Measurements from ENCODE around the gene GPR142. TPM values are rescaled to one million over a fixed set of nuclear protein-coding genes. Genes with fewer than 3 reads are reported as not detected.

The GPR142 gene
- polyA plus RNA-seq, 4 donors, result 0.19 to 0.93 TPM; not detected in 2

DNA sequence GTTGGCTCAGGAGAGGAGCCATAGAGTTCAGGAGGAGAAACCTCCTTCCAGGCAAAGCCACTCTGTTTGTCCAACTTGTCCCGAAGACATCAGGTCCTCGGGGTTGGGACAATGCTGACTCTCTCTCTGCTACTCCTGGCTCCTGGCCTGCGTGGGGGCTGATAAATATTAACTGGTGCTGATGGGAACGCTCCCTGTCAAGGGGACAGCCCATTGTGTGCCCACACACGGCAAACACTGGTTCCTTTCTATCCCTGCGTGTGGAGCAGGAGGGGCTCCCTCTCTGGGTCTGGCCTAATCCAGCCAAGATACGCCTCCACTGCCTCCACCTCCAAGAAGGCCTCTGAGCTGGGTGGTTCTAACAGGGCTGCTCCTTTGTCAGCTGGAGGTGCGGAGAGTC is 36.9 kb upstream of the GPR142 start:
- WGBS, 3 donors, result 53 to 77% (median 67%) methylated on average over 8 of the region's 8 CpGs
- peaks cover 0 to 6% of the 10 kb centered on the region in 2 donors for H3K9me3 ChIP-seq (ENCODE audit: control insufficient read depth in 2 of 2, insufficient read depth in 1 of 2, low read depth in 1 of 2, low read length in 1 of 2)
- no peak for DNase-seq
- H3K4me1 ChIP-seq (ENCODE audit: control insufficient read depth in 3 of 3, insufficient read depth in 2 of 3, low read depth in 1 of 3, low read length in 2 of 3), result peaks cover 0 to 6% (median 3%) of the 10 kb centered on the region in 3 donors
- no peak overlapping the region for H3K4me3 ChIP-seq (ENCODE audit: low read depth in 1 of 3, low read length in 3 of 3)
- H3K27me3 ChIP-seq (ENCODE audit: control insufficient read depth in 3 of 3, insufficient read depth in 3 of 3, low read length in 3 of 3), result peaks cover 0 to 18% (median 0%) of the 10 kb centered on the region in 3 donors
- no peak for FAIRE-seq
- no peak overlapping the region for H3K27ac ChIP-seq (ENCODE audit: low read depth in 1 of 3, low read length in 2 of 3)
- H3K36me3 ChIP-seq (ENCODE audit: control insufficient read depth in 3 of 3, insufficient read depth in 2 of 3, low read depth in 1 of 3, low read length in 3 of 3), result peaks cover 0 to 2% (median 0%) of the 10 kb centered on the region in 3 donors

GRCh38 chr17:74332017-74332650 is 35.2 kb upstream of the GPR142 start:
- Histone ChIP-seq H3K4me3 (ENCODE audit: low read depth in 1 of 3, low read length in 3 of 3) (no peak overlapping the region), H3K9me3 (ENCODE audit: control insufficient read depth in 2 of 2, insufficient read depth in 1 of 2, low read depth in 1 of 2, low read length in 1 of 2) (peaks cover 0 to 6% of the 10 kb centered on the region in 2 donors), H3K27me3 (ENCODE audit: control insufficient read depth in 3 of 3, insufficient read depth in 3 of 3, low read length in 3 of 3) (peaks cover 0 to 5% (median 0%) of the 10 kb centered on the region in 3 donors), H3K27ac (ENCODE audit: low read depth in 1 of 3, low read length in 2 of 3) (peak overlapping the region in 2 of 3 donors; percentile 66 to 70), H3K4me1 (ENCODE audit: control insufficient read depth in 3 of 3, insufficient read depth in 2 of 3, low read depth in 1 of 3, low read length in 2 of 3) (peaks cover 0 to 6% (median 0%) of the 10 kb centered on the region in 3 donors), H3K36me3 (ENCODE audit: control insufficient read depth in 3 of 3, insufficient read depth in 2 of 3, low read depth in 1 of 3, low read length in 3 of 3) (peaks cover 0 to 2% (median 0%) of the 10 kb centered on the region in 3 donors)
- WGBS, 3 donors, result 48 to 62% (median 52%) methylated on average over 4 to 7 of the region's 7 CpGs
- no peak for FAIRE-seq
- DNase-seq, result no peak

DNA sequence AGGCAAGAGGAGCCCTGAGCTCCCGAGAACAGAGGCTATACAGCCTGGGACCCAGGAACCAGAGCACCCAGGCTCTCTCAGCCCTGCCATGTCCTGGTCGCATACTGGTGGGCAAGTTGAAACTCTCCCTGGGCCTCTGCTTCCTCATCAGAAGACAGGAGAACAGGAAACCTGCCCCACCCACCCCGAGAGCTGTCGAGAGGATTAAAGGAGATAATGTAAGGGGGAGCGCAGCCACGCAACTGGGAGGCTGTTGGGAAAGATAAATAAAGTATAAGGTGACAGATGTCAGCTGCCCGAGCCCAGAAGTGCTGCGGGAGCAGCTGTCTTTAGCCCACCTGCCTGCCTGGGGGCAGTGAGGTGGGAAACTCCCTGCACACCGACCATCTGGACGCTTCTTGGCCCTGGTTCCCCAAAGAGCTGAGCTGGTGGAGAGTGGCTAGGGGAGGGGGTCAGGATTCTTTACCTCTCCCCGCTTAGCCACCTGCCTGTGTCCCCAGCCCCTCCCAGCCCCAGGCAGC is 34.5 kb upstream of the GPR142 start:
- H3K9me3 ChIP-seq (ENCODE audit: control insufficient read depth in 2 of 2, insufficient read depth in 1 of 2, low read depth in 1 of 2, low read length in 1 of 2), result peaks cover 0 to 6% of the 10 kb centered on the region in 2 donors
- H3K27me3 ChIP-seq (ENCODE audit: control insufficient read depth in 3 of 3, insufficient read depth in 3 of 3, low read length in 3 of 3), result peaks cover 0 to under 1% (median 0%) of the 10 kb centered on the region in 3 donors
- peaks cover 0 to 6% (median 0%) of the 10 kb centered on the region in 3 donors for H3K4me1 ChIP-seq (ENCODE audit: control insufficient read depth in 3 of 3, insufficient read depth in 2 of 3, low read depth in 1 of 3, low read length in 2 of 3)
- no peak for FAIRE-seq
- peak overlapping the region in 2 of 3 donors; percentile 66 to 70 for H3K27ac ChIP-seq (ENCODE audit: low read depth in 1 of 3, low read length in 2 of 3)
- DNase-seq, result peak; percentile 36 to 54
- no peak overlapping the region for H3K4me3 ChIP-seq (ENCODE audit: low read depth in 1 of 3, low read length in 3 of 3)
- 17 to 30% (median 22%) methylated on average over 9 to 11 of the region's 11 CpGs for WGBS, 3 donors
- peaks cover 0 to 2% (median 0%) of the 10 kb centered on the region in 3 donors for H3K36me3 ChIP-seq (ENCODE audit: control insufficient read depth in 3 of 3, insufficient read depth in 2 of 3, low read depth in 1 of 3, low read length in 3 of 3)

GRCh38 chr17:74334393-74335039 is 32.8 kb upstream of the GPR142 start:
- WGBS, 3 donors, result 44 to 82% (median 76%) methylated on average over 2 of the region's 2 CpGs
- Histone ChIP-seq H3K4me3 (ENCODE audit: low read depth in 1 of 3, low read length in 3 of 3) (no peak overlapping the region), H3K36me3 (ENCODE audit: control insufficient read depth in 3 of 3, insufficient read depth in 2 of 3, low read depth in 1 of 3, low read length in 3 of 3) (peaks cover 0 to 2% (median 0%) of the 10 kb centered on the region in 3 donors), H3K9me3 (ENCODE audit: control insufficient read depth in 2 of 2, insufficient read depth in 1 of 2, low read depth in 1 of 2, low read length in 1 of 2) (peaks cover 0 to 6% of the 10 kb centered on the region in 2 donors), H3K27me3 (ENCODE audit: control insufficient read depth in 3 of 3, insufficient read depth in 3 of 3, low read length in 3 of 3) (no peaks in the 10 kb centered on the region), H3K27ac (ENCODE audit: low read depth in 1 of 3, low read length in 2 of 3) (peak overlapping the region in 1 of 3 donors; percentile 50), H3K4me1 (ENCODE audit: control insufficient read depth in 3 of 3, insufficient read depth in 2 of 3, low read depth in 1 of 3, low read length in 2 of 3) (peaks cover 0 to 6% (median 0%) of the 10 kb centered on the region in 3 donors)
- no peak for DNase-seq
- FAIRE-seq, result no peak

DNA sequence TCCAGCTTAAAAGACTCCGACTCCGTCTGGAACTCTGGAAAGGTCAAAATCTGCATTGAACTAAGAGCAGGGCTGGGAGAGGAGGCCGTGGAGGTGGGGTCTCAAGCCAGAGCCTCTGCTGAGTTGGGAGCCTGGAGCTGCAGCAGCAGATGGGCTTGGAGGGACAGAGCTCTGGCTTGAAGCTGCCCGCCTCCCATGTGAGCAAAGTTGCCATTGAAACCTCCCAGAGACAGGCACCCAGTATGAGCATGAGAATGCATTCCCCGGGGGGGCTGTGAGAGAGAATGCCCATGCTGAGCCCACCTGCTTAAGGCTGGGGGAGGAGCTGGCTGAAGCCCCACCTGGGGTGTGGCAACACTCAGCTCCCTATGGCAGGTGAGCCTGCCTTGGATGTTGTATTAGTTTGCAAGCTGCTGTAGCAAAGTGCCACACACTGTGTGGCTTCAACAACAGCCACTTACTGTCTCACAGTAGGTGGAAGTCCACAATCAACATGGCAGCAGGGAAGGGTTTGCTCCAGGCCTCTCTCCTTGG is 31.7 kb upstream of the GPR142 start:
- peaks cover 0 to 2% (median 0%) of the 10 kb centered on the region in 3 donors for H3K36me3 ChIP-seq (ENCODE audit: control insufficient read depth in 3 of 3, insufficient read depth in 2 of 3, low read depth in 1 of 3, low read length in 3 of 3)
- FAIRE-seq (no peak), DNase-seq (no peak)
- H3K27me3 ChIP-seq (ENCODE audit: control insufficient read depth in 3 of 3, insufficient read depth in 3 of 3, low read length in 3 of 3), result no peaks in the 10 kb centered on the region
- WGBS, 3 donors, result 69 to 81% (median 76%) methylated on average over 5 of the region's 5 CpGs
- H3K9me3 ChIP-seq (ENCODE audit: control insufficient read depth in 2 of 2, insufficient read depth in 1 of 2, low read depth in 1 of 2, low read length in 1 of 2), result peaks cover 0 to 6% of the 10 kb centered on the region in 2 donors
- H3K4me1 ChIP-seq (ENCODE audit: control insufficient read depth in 3 of 3, insufficient read depth in 2 of 3, low read depth in 1 of 3, low read length in 2 of 3), result peaks cover 0 to 6% (median 0%) of the 10 kb centered on the region in 3 donors
- H3K4me3 ChIP-seq (ENCODE audit: low read depth in 1 of 3, low read length in 3 of 3), result no peak overlapping the region
- H3K27ac ChIP-seq (ENCODE audit: low read depth in 1 of 3, low read length in 2 of 3), result no peak overlapping the region

GRCh38 chr17:74336307-74336706 is 31.0 kb upstream of the GPR142 start:
- Histone ChIP-seq H3K9me3 (ENCODE audit: control insufficient read depth in 2 of 2, insufficient read depth in 1 of 2, low read depth in 1 of 2, low read length in 1 of 2) (peaks cover 0 to 6% of the 10 kb centered on the region in 2 donors), H3K27ac (ENCODE audit: low read depth in 1 of 3, low read length in 2 of 3) (no peak overlapping the region), H3K27me3 (ENCODE audit: control insufficient read depth in 3 of 3, insufficient read depth in 3 of 3, low read length in 3 of 3) (no peaks in the 10 kb centered on the region), H3K36me3 (ENCODE audit: control insufficient read depth in 3 of 3, insufficient read depth in 2 of 3, low read depth in 1 of 3, low read length in 3 of 3) (peaks cover 0 to 2% (median 0%) of the 10 kb centered on the region in 3 donors), H3K4me1 (ENCODE audit: control insufficient read depth in 3 of 3, insufficient read depth in 2 of 3, low read depth in 1 of 3, low read length in 2 of 3) (peaks cover 0 to 6% (median 0%) of the 10 kb centered on the region in 3 donors), H3K4me3 (ENCODE audit: low read depth in 1 of 3, low read length in 3 of 3) (no peak overlapping the region)
- DNase-seq, result no peak
- 65 to 82% (median 69%) methylated on average over 7 of the region's 7 CpGs for WGBS, 3 donors
- no peak for FAIRE-seq

GRCh38 chr17:74337834-74338500 is 29.3 kb upstream of the GPR142 start:
- Histone ChIP-seq H3K4me1 (ENCODE audit: control insufficient read depth in 3 of 3, insufficient read depth in 2 of 3, low read depth in 1 of 3, low read length in 2 of 3) (no peaks in the 10 kb centered on the region), H3K36me3 (ENCODE audit: control insufficient read depth in 3 of 3, insufficient read depth in 2 of 3, low read depth in 1 of 3, low read length in 3 of 3) (peaks cover 0 to 2% (median 0%) of the 10 kb centered on the region in 3 donors), H3K4me3 (ENCODE audit: low read depth in 1 of 3, low read length in 3 of 3) (no peak overlapping the region), H3K9me3 (ENCODE audit: control insufficient read depth in 2 of 2, insufficient read depth in 1 of 2, low read depth in 1 of 2, low read length in 1 of 2) (peaks cover 0 to 6% of the 10 kb centered on the region in 2 donors), H3K27ac (ENCODE audit: low read depth in 1 of 3, low read length in 2 of 3) (no peak overlapping the region), H3K27me3 (ENCODE audit: control insufficient read depth in 3 of 3, insufficient read depth in 3 of 3, low read length in 3 of 3) (no peaks in the 10 kb centered on the region)
- DNase-seq, result no peak
- FAIRE-seq, result no peak
- 61 to 71% (median 64%) methylated on average over 12 of the region's 12 CpGs for WGBS, 3 donors

Data from small intestine (tissue), 7 donors.